Fibroblast of the conjunctiva (primary cell): Measurements from ENCODE around the gene TOP1.

Experiments used
- DNase-seq: peaks from one replicate; pipeline ENCODE4 v3.0.0-alpha.2; 2010; ENCODE audit warnings: low read depth

Gene TOP1

DNA sequence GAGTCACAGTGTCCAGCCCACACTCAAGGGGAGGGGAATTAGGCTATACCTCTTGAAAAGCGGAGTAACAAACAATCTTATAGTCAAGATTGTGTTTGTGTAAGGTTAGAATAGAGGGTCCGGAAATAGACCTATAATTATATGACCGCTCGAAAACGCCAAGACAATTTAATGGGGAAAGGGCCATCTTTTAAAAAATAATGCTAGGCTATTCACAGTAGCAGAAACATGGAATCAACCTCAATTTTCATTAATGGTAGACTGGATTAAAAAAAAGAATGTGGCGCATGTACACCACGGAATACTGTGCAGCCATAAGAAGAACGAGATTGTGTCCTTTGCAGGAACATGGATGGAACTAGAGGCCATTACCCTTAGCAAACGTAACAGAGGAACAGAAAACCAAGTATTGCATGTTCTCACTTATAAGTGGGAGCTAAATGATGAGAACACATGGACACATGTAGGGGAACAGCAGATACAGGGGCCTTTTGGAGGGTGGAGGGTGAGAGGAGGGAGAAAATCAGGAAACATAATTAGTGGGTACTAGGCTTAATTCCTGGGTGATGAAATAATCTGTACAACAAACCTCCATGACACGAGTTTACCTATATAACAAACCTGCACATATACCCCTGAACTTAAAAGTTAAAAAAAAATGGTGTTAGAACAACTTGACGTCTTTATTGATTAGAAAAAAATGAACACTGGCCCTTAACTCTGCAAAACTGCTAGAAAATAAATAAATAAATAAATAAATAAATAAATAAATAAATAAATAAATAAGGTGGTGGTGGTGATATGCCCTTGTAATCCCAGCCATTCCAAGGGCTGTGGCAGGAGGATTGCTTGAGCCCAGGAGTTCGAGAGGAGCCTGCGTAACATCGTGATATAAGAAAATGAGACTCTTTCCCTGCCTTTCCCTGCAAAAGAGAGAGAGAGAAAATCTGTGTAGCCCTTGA, 30.3 kb downstream of the TOP1 start:
- DNase-seq = no peak

DNA sequence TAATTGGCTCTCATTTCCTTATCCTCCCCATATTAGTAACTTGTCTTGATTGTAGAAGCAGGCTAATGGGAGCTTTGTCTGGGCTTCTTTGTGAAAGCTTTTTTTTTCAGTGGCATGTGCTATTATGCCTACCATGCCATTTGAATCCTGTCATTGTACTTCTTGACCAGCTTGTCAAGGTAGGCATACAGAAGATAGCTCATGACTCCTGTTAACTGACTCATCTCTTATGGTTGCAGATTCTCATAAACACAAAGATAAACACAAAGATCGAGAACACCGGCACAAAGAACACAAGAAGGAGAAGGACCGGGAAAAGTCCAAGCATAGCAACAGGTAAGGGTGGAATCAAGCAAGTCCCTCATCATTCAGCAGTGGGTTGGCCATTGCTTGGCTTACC, 32.5 kb downstream of the TOP1 start:
- DNase-seq = no peak

DNA sequence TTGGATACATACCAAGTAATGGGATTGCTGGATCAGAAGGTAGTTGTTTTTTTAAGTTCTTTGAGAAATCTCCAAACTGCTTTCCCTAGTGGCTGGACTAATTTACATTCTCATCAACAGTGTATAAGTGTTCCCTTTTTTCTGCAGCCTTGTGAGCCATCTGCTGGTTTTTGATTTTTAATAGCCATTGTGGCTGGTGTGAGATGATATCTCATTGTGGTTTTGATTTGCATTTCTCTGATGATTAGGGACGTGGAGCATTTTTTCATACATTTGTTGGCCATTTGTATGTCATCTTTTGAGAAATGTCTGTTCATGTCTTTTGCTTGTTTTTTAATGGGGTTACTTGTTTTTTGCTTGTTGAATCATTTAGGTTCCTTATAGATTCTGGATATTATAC, 34.8 kb downstream of the TOP1 start:
- no peak for DNase-seq

DNA sequence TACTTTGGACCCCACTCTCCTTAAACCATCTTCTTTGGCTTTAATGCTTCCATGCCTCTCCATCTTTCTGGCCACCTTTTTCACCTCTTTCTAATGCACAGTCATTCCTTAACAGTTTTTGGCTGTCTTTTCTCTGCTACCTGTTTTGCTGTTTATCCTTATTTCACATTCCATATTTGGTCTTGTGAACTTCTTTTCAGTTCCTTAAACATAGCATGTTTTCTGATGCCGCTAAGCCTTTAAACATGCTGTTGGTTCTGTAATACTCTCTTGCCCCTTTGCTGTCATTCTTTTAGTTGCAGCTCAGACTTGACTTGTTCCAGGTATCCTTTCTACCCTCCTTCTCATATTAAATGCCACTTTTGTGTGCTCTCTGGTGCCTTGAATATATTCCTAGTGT, 35.8 kb downstream of the TOP1 start:
- no peak for DNase-seq

DNA sequence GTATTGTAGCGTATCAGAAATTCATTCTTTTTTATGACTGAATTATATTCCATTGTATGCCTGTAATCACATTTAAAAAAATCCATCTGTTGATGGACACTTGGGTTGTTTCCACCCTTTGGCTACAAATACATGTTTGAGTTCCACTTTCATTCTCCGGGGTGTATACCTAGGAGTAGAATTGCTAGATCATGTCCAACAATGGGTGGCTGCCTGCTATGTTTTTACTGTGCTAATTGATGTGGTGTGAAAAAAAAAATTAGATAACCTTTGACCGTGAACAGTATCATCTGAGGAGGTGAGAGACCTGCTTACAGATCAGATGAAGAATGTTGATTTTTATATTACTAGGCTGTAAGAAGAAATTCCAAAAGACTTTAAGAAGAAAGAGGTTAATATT, 37.1 kb downstream of the TOP1 start:
- DNase-seq = no peak

DNA sequence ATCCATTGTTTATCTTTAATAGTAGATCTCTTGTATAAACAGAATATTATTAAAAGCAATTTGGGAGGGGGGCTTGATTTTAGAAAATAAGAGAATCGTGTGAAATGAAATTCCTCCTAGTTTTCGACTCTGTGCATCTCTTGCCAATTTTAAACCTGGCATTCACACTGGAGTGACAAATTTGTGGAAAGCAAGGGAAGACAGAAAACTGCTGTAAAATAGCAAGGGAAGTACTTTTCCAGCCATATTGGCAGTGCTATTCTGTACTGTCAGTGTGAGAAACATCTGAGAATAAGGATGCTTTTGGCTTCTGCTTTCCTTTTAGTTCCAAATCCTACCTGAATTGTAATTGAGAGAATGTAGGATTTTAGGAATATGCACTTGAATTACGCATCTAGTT, 40.2 kb downstream of the TOP1 start:
- no peak for DNase-seq

DNA sequence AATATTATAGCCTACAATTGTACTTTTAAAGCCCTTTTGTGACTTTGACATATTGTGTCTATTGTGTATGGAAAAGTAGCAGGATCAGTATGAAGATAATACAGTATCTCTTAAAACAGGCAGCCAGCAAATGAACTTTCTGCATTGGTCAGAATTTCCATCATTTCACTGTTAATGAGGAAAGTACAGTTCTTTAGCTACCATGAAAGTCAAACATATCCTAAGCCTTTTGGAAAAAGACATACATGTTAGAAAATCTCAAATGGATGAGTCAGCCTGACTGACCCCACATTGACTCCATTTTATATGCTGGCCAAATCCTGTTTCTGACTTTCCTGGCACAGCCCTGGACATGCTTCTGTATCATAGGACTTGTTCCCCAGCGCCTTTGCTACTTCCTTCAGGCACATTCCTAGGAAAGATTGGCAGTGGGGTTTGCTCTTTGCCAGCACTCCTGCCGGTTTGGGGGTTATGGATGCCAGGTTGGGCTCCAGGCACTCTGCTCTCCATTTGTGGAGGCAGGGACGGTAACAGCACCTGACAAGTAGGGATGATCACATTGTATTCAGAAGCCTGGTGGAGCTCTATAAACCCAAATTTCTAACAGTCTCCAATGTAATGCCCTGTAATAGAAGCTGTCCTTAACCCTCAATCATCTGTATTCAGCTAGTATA, 43.7 kb downstream of the TOP1 start:
- DNase-seq = peak; percentile 79

DNA sequence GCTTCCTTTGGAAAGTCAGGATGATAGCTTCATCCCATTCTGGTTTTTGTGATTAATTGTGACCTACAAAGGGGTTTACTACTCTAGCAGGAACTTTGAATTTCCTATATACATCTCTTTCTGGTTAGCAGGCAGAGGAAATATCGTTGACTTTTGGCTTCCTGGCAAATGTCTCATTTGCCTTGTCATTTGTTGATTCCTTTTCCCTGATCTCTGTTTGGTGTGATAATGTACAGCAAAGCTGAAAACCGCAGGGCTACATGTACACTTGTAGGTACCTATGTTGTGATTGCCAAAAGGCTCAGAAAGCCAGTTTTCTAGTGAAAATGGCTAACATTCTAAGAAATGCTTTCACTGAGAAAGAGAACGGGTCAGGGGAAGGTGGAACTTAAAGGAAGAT, 44.3 kb downstream of the TOP1 start:
- no peak for DNase-seq

DNA sequence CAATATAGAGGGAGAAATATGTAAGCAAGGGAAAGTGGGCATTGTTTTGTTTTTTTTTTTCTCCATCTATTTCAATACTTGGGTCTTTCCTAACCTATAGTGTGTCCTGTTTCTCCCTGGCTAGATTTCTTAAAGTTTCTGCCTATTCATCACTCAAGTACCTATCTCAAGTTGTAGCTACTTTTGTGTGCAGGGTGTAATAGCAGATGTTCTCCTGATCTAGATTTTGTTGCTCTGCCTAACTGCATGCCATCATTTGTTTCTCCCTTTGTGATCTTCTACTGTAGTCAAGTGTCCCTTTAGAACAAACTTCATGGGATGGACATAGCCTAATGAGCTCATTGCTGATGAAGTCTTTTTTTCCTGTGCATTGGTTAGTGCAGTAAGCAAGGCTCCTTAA, 45.8 kb downstream of the TOP1 start:
- no peak for DNase-seq

DNA sequence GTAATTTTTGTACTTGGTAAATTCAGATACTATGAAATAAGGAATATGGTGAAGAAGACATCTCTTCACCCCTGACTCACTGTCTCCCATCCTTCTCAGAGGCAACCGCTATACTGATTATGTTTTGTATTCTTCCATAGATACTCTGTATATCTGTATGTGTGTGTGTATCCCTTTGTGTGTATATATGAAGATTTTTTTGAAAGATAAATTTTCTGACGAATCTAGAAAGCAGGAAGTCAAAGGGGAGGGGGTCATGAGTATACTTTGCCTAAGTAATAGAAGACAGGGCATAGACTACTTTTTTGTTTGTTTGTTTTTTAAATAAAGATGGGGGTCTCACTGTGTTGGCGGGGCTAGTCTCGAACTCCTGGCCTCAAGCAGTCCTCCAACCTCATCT, 48.2 kb downstream of the TOP1 start:
- no peak for DNase-seq

DNA sequence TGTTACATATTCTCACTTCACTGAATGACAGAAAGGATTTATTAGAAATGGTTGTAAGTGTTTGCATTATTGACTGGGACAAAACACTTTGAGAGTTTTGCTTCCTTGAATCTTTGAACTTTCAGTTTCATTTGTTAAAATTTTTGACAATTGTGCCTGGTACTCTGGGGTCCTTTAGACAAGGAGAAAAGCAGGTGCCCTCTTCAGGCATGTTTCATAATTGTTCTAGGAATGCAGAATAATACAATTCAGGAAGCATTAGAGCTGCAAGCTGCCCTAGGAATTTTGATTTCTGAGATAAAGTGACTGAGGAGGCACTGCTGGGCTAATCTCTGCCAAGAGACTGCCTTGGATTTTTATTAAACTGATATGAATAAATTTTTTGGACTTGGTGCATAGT, 49.7 kb downstream of the TOP1 start:
- no peak for DNase-seq

DNA sequence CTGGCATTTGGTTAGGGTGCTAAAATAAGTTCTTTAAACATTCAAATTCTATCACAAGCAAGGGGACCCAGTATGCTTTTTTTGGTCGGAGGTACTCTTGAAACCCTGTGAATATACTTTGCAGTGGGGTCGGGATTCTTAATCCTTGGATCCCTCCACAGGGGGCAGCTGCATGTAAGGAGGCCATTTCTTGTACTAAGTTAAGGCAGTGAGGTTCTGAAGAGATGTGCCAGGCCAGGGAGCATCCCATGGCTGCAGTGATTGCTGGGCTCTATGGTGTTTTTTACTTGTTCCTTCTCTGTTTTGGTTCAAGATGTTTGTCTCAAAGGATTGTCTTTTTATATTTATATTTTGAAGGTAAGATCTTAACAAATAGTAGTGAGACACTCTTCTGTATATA, 50.4 kb downstream of the TOP1 start:
- DNase-seq = no peak

DNA sequence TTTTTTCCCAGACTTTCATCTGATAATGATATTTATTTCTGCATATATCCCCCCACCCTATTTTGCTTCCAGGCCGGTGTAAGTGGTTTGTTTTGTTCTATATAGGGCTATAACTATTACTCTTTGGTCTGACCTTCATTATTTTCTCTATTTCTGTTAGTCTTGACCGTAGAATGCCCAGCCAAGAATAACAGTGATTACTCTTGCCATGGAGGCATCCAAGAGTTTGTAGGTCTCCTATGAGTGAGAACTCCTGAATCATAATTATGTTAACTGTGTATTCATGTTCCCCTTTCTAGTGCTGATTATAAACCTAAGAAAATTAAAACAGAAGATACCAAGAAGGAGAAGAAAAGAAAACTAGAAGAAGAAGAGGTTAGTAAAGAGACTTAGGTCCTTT, 52.2 kb downstream of the TOP1 start:
- no peak for DNase-seq

DNA sequence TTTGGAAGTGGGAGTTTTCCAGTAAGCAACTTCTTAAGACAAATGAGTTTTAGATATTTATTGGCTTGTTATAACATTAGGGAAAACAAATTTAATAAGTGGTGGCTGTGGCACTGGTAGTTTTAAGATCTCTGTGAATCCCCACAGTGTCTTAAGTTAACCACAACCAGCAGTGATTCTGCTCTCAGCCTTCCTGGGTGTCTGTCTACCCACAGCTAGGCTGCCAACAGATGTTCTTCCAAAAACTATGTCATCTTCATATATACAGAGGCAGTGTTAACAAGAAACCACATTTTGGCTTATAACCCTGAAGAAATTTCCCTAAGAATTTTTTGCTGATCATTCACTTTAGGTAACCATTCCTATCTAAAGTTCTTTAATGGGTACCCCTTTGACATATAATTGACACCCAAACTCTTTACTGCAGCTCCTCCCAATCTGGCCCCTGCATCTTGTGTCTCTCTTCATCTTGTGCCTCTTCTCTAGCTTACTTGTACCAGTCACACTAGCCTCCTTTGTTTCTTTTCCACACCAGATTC, 52.7 kb downstream of the TOP1 start:
- DNase-seq = no peak

DNA sequence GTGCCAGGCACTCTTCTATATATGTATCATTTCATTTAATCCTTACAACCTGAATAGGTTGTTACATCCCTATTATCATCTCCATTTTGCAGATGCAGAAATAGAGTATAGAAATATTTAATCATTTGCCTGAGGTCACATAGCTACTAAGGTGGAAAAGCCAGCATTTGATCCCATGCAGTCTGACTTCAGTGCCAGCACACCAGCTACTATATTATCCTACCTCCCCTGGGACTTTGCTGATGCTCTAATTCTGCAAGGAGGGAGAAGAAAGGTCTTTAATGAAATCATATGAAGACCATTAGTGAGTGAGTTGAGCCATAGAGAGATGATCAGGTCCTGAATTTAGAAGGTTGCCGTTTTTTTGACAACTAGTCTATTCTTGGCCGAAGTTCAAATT, 53.7 kb downstream of the TOP1 start:
- no peak for DNase-seq

DNA sequence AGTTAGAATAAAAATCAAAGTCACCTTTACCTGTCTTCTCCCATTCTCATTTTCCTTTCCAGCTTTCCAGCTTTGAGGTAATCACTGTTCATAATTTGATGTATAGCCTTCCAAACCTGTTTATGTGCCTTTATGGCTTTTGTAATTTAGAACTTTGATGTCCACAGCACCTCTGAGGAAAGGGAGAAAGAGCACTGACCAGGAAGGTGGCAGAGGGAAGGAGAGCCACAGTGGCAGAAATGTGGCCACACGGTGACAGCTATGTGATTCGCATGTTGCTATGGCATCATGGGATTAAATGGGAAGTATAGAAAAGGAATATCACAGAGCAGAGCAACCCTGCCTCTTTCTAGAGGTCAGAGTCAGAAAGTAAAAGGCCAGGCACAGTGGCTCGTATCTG, 57.0 kb downstream of the TOP1 start:
- no peak for DNase-seq

DNA sequence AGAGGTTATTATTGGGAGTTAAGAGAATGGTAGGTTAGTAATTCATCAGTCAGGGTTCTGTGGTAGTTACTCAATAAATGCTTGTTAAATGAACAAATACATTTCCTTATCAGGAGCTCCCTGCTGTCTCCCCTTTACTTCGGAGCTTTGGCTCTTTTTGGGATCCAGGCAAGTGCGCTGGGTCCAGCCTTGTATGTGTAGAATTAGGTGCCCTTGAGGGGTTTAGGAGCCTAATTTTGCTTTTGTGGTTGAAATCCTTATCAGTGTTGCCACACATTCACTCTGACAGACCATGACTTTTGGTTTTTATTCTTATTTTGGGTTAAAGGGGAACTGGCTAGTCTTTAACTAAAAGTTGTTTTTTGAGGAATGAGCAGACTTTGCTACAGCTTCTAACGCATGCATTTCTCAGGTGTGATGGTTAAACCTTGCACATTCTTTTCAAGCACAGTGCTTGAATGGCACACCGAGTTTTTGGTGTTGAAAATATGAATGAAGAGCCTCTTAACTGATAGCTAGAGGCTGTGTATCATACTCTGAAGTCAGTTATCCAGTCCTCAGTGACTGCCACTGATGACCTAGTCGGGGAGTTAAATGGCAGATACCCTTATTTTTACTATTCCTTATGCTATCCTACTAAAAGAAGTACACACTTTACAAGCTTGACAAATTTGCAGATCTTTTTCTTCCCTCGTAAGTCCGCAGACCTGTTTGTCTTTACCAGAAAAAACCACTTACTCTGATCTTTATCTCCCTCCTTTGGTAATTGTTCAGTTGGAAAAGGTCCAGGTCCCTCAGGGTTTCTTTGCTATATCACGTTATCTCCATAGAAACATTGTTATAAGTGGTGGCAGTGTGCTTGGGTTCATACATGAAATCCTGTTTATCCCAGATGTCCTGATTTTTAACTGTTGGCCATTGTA, 58.0 kb downstream of the TOP1 start:
- no peak for DNase-seq

DNA sequence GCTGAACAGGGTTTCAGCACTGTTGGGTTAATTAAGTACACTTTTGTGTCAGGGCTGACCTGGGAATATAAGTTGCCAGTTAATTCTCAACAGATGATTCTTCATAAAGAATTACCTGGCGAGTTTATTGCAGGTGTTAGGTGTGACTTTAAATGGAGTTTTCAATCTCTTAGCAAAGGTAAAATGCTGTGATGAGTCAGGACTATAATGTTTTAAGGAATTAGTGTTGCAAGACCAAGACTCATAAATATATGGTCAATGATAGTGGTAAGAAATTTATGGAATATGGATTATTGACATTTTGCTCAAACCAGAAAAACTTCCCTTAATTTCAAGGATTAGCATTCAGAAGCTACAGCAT, 58.7 kb downstream of the TOP1 start:
- DNase-seq = no peak

DNA sequence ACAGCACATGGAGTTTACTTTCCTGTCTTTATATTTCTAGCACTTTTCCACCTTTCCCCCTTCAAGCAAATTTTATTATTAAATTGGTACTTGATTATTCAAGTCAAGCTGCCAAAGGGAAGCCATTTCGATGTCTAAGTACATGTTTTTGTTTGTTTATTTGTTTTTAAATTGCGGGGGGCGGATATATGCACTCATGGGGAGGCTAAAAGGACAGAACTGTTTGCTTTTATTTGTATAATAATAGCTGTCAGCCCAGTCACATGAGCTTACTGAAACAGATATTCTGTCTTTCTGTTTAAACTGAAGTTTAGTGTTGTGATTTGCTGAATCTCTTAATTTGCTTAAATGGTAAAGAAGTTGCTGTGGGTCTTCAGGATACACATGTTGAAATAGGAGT, 59.2 kb downstream of the TOP1 start:
- DNase-seq = no peak

DNA sequence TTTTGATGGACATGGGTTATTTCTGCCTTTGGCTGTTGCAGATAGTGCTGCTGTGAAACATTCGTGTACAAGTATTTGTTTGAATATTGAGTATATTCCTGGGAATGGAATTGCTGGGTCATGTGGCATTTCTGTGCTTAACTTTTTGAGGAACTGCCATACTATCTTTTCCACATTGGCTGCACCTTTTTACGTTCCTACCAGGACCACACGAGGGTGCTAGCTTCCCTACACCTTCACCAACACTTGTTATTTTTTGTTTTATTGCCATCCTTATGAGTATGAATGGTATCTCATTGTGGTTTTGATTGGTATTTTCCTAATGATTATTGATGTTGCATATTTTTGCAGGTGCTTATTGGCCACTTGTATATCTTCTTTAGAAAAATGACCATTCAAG, 60.9 kb downstream of the TOP1 start:
- DNase-seq = no peak

DNA sequence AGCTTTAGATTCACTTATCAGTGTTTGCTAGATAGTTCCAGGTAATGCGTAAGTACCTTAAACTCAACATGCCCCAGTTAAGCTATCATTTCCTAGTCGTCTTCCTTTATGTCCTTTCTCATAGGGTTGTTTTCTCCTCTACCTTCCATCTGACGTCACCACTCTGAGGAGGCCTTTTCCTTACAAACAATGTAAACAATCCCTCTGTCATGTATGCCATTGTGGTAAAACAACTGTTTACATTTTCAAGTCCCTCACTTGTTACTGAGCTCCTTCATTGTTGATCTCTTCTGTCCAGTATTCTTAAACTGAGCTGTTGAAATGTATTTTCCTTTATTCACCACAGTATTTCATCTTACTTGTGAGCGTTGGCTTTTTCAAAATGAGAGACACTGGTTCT, 63.3 kb downstream of the TOP1 start:
- no peak for DNase-seq

DNA sequence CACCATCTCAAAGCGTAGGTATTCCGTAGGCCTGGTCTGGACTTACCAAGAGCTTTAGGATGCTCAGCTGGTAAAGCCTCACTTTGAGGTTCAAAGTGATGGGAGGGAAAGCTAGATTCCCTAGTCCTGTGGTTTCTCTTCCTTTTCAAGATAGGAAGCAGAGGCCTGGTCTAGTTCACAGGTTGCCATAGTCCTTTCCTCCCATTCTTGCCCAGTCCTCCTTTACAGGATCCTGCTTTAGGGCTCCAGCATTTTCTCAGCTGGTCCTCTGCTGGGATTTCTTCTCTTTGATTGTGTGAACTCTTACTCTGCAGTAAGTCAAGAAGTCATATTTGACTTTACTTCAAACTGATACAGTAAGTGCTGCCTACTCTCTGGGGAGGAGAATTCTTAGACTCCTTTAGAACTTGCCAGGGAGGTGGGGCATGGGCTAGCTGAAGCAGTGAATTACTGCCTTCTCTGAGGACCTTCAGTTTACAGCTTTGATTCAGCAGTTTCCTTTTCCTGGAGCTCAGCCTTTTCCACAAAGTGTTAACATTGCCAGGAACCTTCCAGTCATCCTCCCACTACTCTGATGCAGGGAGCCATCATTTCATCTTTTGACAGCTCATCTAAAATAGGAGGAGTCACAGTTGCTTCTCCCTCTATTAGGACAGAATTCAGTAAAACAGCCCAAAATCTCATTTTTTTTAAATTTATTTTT, 65.9 kb downstream of the TOP1 start:
- DNase-seq = no peak
